OCI-LY7 (cell line): ENCODE measurements around the gene MALRD1.

Experiments used
- CTCF ChIP-seq: fragments of 200-600 bp; sonication (generic); conservative IDR thresholded peaks from 2 replicates; pipeline ENCODE4 v1.5.1; 2014; ENCODE audit warnings: mild to moderate bottlenecking, antibody characterized with exemption, low read length, moderate library complexity, mixed read lengths
- EZH2phosphoT487 ChIP-seq: fragments of 200-600 bp; sonication (generic); IDR thresholded peaks from 2 replicates; pipeline ENCODE4 v1.6.1; 2018; ENCODE audit warnings: low read depth, borderline replicate concordance, mild to moderate bottlenecking, mixed run types, antibody characterized with exemption, low read length, moderate library complexity, mixed read lengths

- no peak for TF ChIP-seq CTCF
- TF ChIP-seq EZH2phosphoT487 = no peak
Measured at GRCh38 chr10:19014034-19014433, 34.6 kb upstream of the MALRD1 start.
